Mucosa of stomach (tissue), 1 donor: ENCODE results near the gene ZC2HC1B.
"Not testable (repeated sequence)": the region's sequence is repeated elsewhere in the genome, so short reads cannot be mapped to it uniquely, and the experiment has no call there.

Experiments used
- H3K27me3 ChIP-seq: one replicate; pipeline ENCODE4 v1.7.0; 2013; ENCODE audit warnings: mild to moderate bottlenecking, low read length; ENCODE audit not compliant: control insufficient read depth, insufficient read depth
- H3K36me3 ChIP-seq: one replicate; pipeline ENCODE4 v1.7.0; 2013; ENCODE audit warnings: low read length; ENCODE audit not compliant: control insufficient read depth, insufficient read depth
- H3K4me1 ChIP-seq: one replicate; pipeline ENCODE4 v1.7.0; 2013; ENCODE audit warnings: mild to moderate bottlenecking, low read length; ENCODE audit not compliant: control insufficient read depth, insufficient read depth
- H3K4me3 ChIP-seq: one replicate; pipeline ENCODE4 v1.7.0; 2013; ENCODE audit warnings: low read length
- H3K9ac ChIP-seq: one replicate; pipeline ENCODE4 v1.7.0; 2013; ENCODE audit warnings: mild to moderate bottlenecking, low read length, moderate library complexity
- H3K9me3 ChIP-seq: one replicate; pipeline ENCODE4 v1.7.0; 2013; ENCODE audit warnings: mild to moderate bottlenecking, low read length, moderate library complexity; ENCODE audit not compliant: control insufficient read depth
- donor health status: Pancreatic carcinoma.

Gene ZC2HC1B

GRCh38 chr6:143901885-143902750 is 37.8 kb downstream of the ZC2HC1B start:
- H3K4me1 ChIP-seq = no peaks in the 10 kb centered on the region
- H3K4me3 ChIP-seq = no peak overlapping the region
- H3K9me3 ChIP-seq = no peaks in the 10 kb centered on the region
- no peaks in the 10 kb centered on the region for H3K36me3 ChIP-seq
- H3K27me3 ChIP-seq = no peaks in the 10 kb centered on the region
- H3K9ac ChIP-seq = no peak overlapping the region

GRCh38 chr6:143902827-143903226 is 38.6 kb downstream of the ZC2HC1B start:
- no peaks in the 10 kb centered on the region for H3K9me3 ChIP-seq
- H3K36me3 ChIP-seq = no peaks in the 10 kb centered on the region
- H3K9ac ChIP-seq = no peak overlapping the region
- H3K4me3 ChIP-seq = no peak overlapping the region
- no peaks in the 10 kb centered on the region for H3K27me3 ChIP-seq
- no peaks in the 10 kb centered on the region for H3K4me1 ChIP-seq

GRCh38 chr6:143911028-143911427 is 46.8 kb downstream of the ZC2HC1B start:
- H3K9ac ChIP-seq = no peak overlapping the region

GRCh38 chr6:143912671-143913070 is 48.4 kb downstream of the ZC2HC1B start:
- H3K9ac ChIP-seq = no peak overlapping the region
- no peaks in the 10 kb centered on the region for H3K36me3 ChIP-seq
- H3K4me3 ChIP-seq = no peak overlapping the region
- H3K27me3 ChIP-seq = no peaks in the 10 kb centered on the region
- H3K4me1 ChIP-seq = no peaks in the 10 kb centered on the region
- H3K9me3 ChIP-seq = no peaks in the 10 kb centered on the region

More at GRCh38 chr6:143911028-143911427, 46.8 kb downstream of the ZC2HC1B start:
- Histone ChIP-seq H3K4me3 (no peak overlapping the region), H3K4me1 (no peaks in the 10 kb centered on the region), H3K9me3 (no peaks in the 10 kb centered on the region), H3K27me3 (no peaks in the 10 kb centered on the region), H3K36me3 (no peaks in the 10 kb centered on the region)

GRCh38 chr6:143917026-143917425 is 52.8 kb downstream of the ZC2HC1B start:
- not testable (repeated sequence) for H3K4me3 ChIP-seq, H3K9me3 ChIP-seq, H3K4me1 ChIP-seq, H3K9ac ChIP-seq, H3K27me3 ChIP-seq, H3K36me3 ChIP-seq

GRCh38 chr6:143928853-143929252 is 64.6 kb downstream of the ZC2HC1B start:
- no peaks in the 10 kb centered on the region for H3K27me3 ChIP-seq
- no peak overlapping the region for H3K4me3 ChIP-seq
- H3K9ac ChIP-seq = no peak overlapping the region
- H3K9me3 ChIP-seq = no peaks in the 10 kb centered on the region
- no peaks in the 10 kb centered on the region for H3K4me1 ChIP-seq
- no peaks in the 10 kb centered on the region for H3K36me3 ChIP-seq

GRCh38 chr6:143929975-143930374 is 65.7 kb downstream of the ZC2HC1B start:
- no peaks in the 10 kb centered on the region for H3K9me3 ChIP-seq
- H3K9ac ChIP-seq = no peak overlapping the region
- H3K27me3 ChIP-seq = no peaks in the 10 kb centered on the region
- no peaks in the 10 kb centered on the region for H3K36me3 ChIP-seq
- no peak overlapping the region for H3K4me3 ChIP-seq
- no peaks in the 10 kb centered on the region for H3K4me1 ChIP-seq

- no peaks in the 10 kb centered on the region for H3K36me3 ChIP-seq
- no peaks in the 10 kb centered on the region for H3K27me3 ChIP-seq
- H3K4me1 ChIP-seq = no peaks in the 10 kb centered on the region
- H3K4me3 ChIP-seq = no peak overlapping the region
- H3K9me3 ChIP-seq = no peaks in the 10 kb centered on the region
- no peak overlapping the region for H3K9ac ChIP-seq
These were observed 70.1 kb downstream of the ZC2HC1B start for GRCh38 chr6:143934331-143934730.

- Histone ChIP-seq H3K4me1 (no peaks in the 10 kb centered on the region), H3K9ac (no peak overlapping the region), H3K4me3 (no peak overlapping the region), H3K36me3 (no peaks in the 10 kb centered on the region), H3K9me3 (no peaks in the 10 kb centered on the region), H3K27me3 (no peaks in the 10 kb centered on the region)
These were observed 70.6 kb downstream of the ZC2HC1B start for GRCh38 chr6:143934867-143935266.

- Histone ChIP-seq H3K27me3 (no peaks in the 10 kb centered on the region), H3K4me1 (no peaks in the 10 kb centered on the region), H3K9me3 (no peaks in the 10 kb centered on the region), H3K9ac (no peak overlapping the region), H3K36me3 (no peaks in the 10 kb centered on the region), H3K4me3 (no peak overlapping the region)
These were observed 72.1 kb downstream of the ZC2HC1B start for GRCh38 chr6:143936347-143936746.

GRCh38 chr6:143936778-143937667 is 72.7 kb downstream of the ZC2HC1B start:
- no peak overlapping the region for H3K9ac ChIP-seq
- no peaks in the 10 kb centered on the region for H3K9me3 ChIP-seq
- H3K36me3 ChIP-seq = no peaks in the 10 kb centered on the region
- H3K27me3 ChIP-seq = no peaks in the 10 kb centered on the region
- H3K4me3 ChIP-seq = no peak overlapping the region
- no peaks in the 10 kb centered on the region for H3K4me1 ChIP-seq

GRCh38 chr6:143937668-143937970 is 73.3 kb downstream of the ZC2HC1B start:
- Histone ChIP-seq H3K9me3 (no peaks in the 10 kb centered on the region), H3K4me3 (no peak overlapping the region), H3K27me3 (no peaks in the 10 kb centered on the region), H3K4me1 (no peaks in the 10 kb centered on the region), H3K36me3 (no peaks in the 10 kb centered on the region), H3K9ac (no peak overlapping the region)
